Stimulated activated naive CD8-positive, alpha-beta T cell treated with anti-CD3 and anti-CD28 coated beads, Interleukin-15, Interleukin-2, amounts not matched to agents 100 ng/mL and 50 ng/mL, for 24 hours (primary cell): ENCODE results near the gene LRRC8B.
"Not testable (repeated sequence)": the region's sequence is repeated elsewhere in the genome, so short reads cannot be mapped to it uniquely, and the experiment has no call there.

Experiments
- H3K27ac Mint-ChIP-seq: one replicate; pipeline ENCODE4 v1.8.0; 2021; ENCODE audit warnings: mild to moderate bottlenecking, mixed read lengths
- H3K27me3 Mint-ChIP-seq: one replicate; pipeline ENCODE4 v1.8.0; 2021; ENCODE audit warnings: mixed read lengths
- H3K36me3 Mint-ChIP-seq: one replicate; pipeline ENCODE4 v1.8.0; 2021; ENCODE audit warnings: low read depth, mixed read lengths
- H3K4me1 Mint-ChIP-seq: one replicate; pipeline ENCODE4 v1.8.0; 2021; ENCODE audit warnings: low read depth, mixed read lengths
- H3K4me3 Mint-ChIP-seq: one replicate; pipeline ENCODE4 v1.8.0; 2021; ENCODE audit warnings: mild to moderate bottlenecking, mixed read lengths
- H3K9me3 Mint-ChIP-seq: one replicate; pipeline ENCODE4 v1.8.0; 2021; ENCODE audit warnings: mixed read lengths

LRRC8B gene

GRCh38 chr1:89578151-89578550, 53.5 kb downstream of the LRRC8B start:
- Mint-ChIP-seq H3K9me3 (no peaks in the 10 kb centered on the region), H3K4me1 (peaks cover 30% of the 10 kb centered on the region), H3K27me3 (no peaks in the 10 kb centered on the region), H3K27ac (no peak overlapping the region), H3K36me3 (peaks cover 79% of the 10 kb centered on the region), H3K4me3 (no peak overlapping the region)

- Mint-ChIP-seq H3K4me3 (no peak overlapping the region), H3K9me3 (no peaks in the 10 kb centered on the region), H3K4me1 (peaks cover 31% of the 10 kb centered on the region), H3K27ac (no peak overlapping the region), H3K36me3 (peaks cover 80% of the 10 kb centered on the region), H3K27me3 (no peaks in the 10 kb centered on the region)
Observed at GRCh38 chr1:89578946-89579684, 54.5 kb downstream of the LRRC8B start.

GRCh38 chr1:89580036-89580435, 55.4 kb downstream of the LRRC8B start:
- H3K4me3 Mint-ChIP-seq = no peak overlapping the region
- H3K36me3 Mint-ChIP-seq = peaks cover 82% of the 10 kb centered on the region
- H3K27me3 Mint-ChIP-seq = no peaks in the 10 kb centered on the region
- H3K9me3 Mint-ChIP-seq = no peaks in the 10 kb centered on the region
- no peak overlapping the region for H3K27ac Mint-ChIP-seq
- peaks cover 40% of the 10 kb centered on the region for H3K4me1 Mint-ChIP-seq

GRCh38 chr1:89581859-89582258, 57.2 kb downstream of the LRRC8B start:
- no peaks in the 10 kb centered on the region for H3K9me3 Mint-ChIP-seq
- H3K27ac Mint-ChIP-seq = peak overlapping the region; percentile 80
- H3K4me1 Mint-ChIP-seq = peaks cover 48% of the 10 kb centered on the region
- H3K27me3 Mint-ChIP-seq = no peaks in the 10 kb centered on the region
- no peak overlapping the region for H3K4me3 Mint-ChIP-seq
- peaks cover 82% of the 10 kb centered on the region for H3K36me3 Mint-ChIP-seq

GRCh38 chr1:89582571-89582970, 57.9 kb downstream of the LRRC8B start:
- H3K4me1 Mint-ChIP-seq = peaks cover 53% of the 10 kb centered on the region
- H3K9me3 Mint-ChIP-seq = no peaks in the 10 kb centered on the region
- no peaks in the 10 kb centered on the region for H3K27me3 Mint-ChIP-seq
- peaks cover 84% of the 10 kb centered on the region for H3K36me3 Mint-ChIP-seq
- H3K4me3 Mint-ChIP-seq = no peak overlapping the region
- H3K27ac Mint-ChIP-seq = no peak overlapping the region

GRCh38 chr1:89584211-89584610, 59.6 kb downstream of the LRRC8B start:
- Mint-ChIP-seq H3K36me3 (peaks cover 91% of the 10 kb centered on the region), H3K27ac (no peak overlapping the region), H3K9me3 (no peaks in the 10 kb centered on the region), H3K27me3 (no peaks in the 10 kb centered on the region), H3K4me3 (no peak overlapping the region), H3K4me1 (peaks cover 66% of the 10 kb centered on the region)

- peaks cover 91% of the 10 kb centered on the region for H3K36me3 Mint-ChIP-seq
Observed at GRCh38 chr1:89584781-89585180, 60.2 kb downstream of the LRRC8B start.

GRCh38 chr1:89587729-89588161, 63.1 kb downstream of the LRRC8B start:
- H3K9me3 Mint-ChIP-seq = no peaks in the 10 kb centered on the region
- no peak overlapping the region for H3K4me3 Mint-ChIP-seq
- H3K27ac Mint-ChIP-seq = peak overlapping the region; percentile 77
- H3K27me3 Mint-ChIP-seq = no peaks in the 10 kb centered on the region
- peaks cover 75% of the 10 kb centered on the region for H3K4me1 Mint-ChIP-seq
- peaks cover 83% of the 10 kb centered on the region for H3K36me3 Mint-ChIP-seq

More at GRCh38 chr1:89584781-89585180, 60.2 kb downstream of the LRRC8B start:
- Mint-ChIP-seq H3K27ac (no peak overlapping the region), H3K27me3 (no peaks in the 10 kb centered on the region), H3K4me3 (no peak overlapping the region), H3K4me1 (peaks cover 70% of the 10 kb centered on the region), H3K9me3 (no peaks in the 10 kb centered on the region)

GRCh38 chr1:89588480-89588879, 63.9 kb downstream of the LRRC8B start:
- peaks cover 82% of the 10 kb centered on the region for H3K36me3 Mint-ChIP-seq
- no peaks in the 10 kb centered on the region for H3K27me3 Mint-ChIP-seq
- H3K4me1 Mint-ChIP-seq = peaks cover 83% of the 10 kb centered on the region
- H3K27ac Mint-ChIP-seq = peak overlapping the region; percentile 77
- H3K9me3 Mint-ChIP-seq = no peaks in the 10 kb centered on the region
- peak overlapping the region; percentile 20 for H3K4me3 Mint-ChIP-seq

- H3K4me3 Mint-ChIP-seq = peak overlapping the region; percentile 20
- H3K9me3 Mint-ChIP-seq = no peaks in the 10 kb centered on the region
- H3K27me3 Mint-ChIP-seq = no peaks in the 10 kb centered on the region
- H3K27ac Mint-ChIP-seq = peak overlapping the region; percentile 63
- peaks cover 87% of the 10 kb centered on the region for H3K4me1 Mint-ChIP-seq
- peaks cover 76% of the 10 kb centered on the region for H3K36me3 Mint-ChIP-seq
Observed at GRCh38 chr1:89589515-89589914, 64.9 kb downstream of the LRRC8B start.

GRCh38 chr1:89590341-89591080, 65.9 kb downstream of the LRRC8B start:
- H3K4me3 Mint-ChIP-seq = no peak overlapping the region
- H3K36me3 Mint-ChIP-seq = peaks cover 68% of the 10 kb centered on the region
- no peaks in the 10 kb centered on the region for H3K9me3 Mint-ChIP-seq
- H3K4me1 Mint-ChIP-seq = peaks cover 78% of the 10 kb centered on the region
- H3K27ac Mint-ChIP-seq = no peak overlapping the region
- no peaks in the 10 kb centered on the region for H3K27me3 Mint-ChIP-seq

- H3K36me3 Mint-ChIP-seq = peaks cover 65% of the 10 kb centered on the region
- H3K27me3 Mint-ChIP-seq, H3K9me3 Mint-ChIP-seq, H3K4me3 Mint-ChIP-seq, H3K27ac Mint-ChIP-seq: not testable (repeated sequence)
- H3K4me1 Mint-ChIP-seq = peaks cover 81% of the 10 kb centered on the region
Observed at GRCh38 chr1:89592861-89593302, 68.3 kb downstream of the LRRC8B start.

GRCh38 chr1:89594096-89594740, 69.6 kb downstream of the LRRC8B start:
- no peak overlapping the region for H3K27ac Mint-ChIP-seq
- H3K4me3 Mint-ChIP-seq = no peak overlapping the region
- peaks cover 55% of the 10 kb centered on the region for H3K36me3 Mint-ChIP-seq
- H3K27me3 Mint-ChIP-seq = no peaks in the 10 kb centered on the region
- peaks cover 81% of the 10 kb centered on the region for H3K4me1 Mint-ChIP-seq
- H3K9me3 Mint-ChIP-seq = no peaks in the 10 kb centered on the region

- peaks cover 81% of the 10 kb centered on the region for H3K4me1 Mint-ChIP-seq
Observed at GRCh38 chr1:89596698-89597097, 72.1 kb downstream of the LRRC8B start.

More at GRCh38 chr1:89596698-89597097, 72.1 kb downstream of the LRRC8B start:
- peaks cover 44% of the 10 kb centered on the region for H3K36me3 Mint-ChIP-seq
- H3K9me3 Mint-ChIP-seq = no peaks in the 10 kb centered on the region
- no peak overlapping the region for H3K4me3 Mint-ChIP-seq
- no peak overlapping the region for H3K27ac Mint-ChIP-seq
- H3K27me3 Mint-ChIP-seq = no peaks in the 10 kb centered on the region
